Putamen (tissue), 1 donor: ENCODE data around the gene TSHZ1.

Experiments used
- DNase-seq: peaks from one replicate; pipeline ENCODE4 v3.0.0-alpha.2; 2016; ENCODE audit warnings: low spot score

The TSHZ1 gene

DNA sequence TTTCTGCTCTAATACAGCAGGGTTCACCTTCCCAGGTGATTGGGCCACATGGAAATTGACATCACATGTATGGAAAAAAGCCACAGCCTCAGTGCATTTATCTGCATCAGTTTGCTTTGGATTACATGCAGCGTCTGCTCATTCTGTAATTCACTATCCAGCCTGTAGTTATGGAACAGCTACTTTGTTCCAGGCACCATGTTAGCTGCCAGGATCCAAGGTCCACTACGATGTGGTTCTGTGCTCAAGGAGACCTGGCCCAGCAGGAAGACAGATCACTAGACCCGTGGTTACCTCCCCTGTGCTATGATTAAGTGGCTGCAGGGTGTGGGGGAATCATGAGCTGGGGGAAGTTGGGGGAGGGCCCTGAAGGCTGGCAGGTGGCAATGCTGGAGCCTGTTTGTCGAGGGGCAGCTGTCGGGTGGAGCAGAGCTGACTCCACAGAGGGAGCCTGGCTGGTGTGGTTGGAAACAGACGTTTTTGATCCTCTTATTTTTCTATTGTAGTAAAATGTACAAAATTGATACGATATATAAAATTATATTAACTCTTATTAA lies 58.6 kb downstream of the TSHZ1 start:
- DNase-seq: no peak

DNA sequence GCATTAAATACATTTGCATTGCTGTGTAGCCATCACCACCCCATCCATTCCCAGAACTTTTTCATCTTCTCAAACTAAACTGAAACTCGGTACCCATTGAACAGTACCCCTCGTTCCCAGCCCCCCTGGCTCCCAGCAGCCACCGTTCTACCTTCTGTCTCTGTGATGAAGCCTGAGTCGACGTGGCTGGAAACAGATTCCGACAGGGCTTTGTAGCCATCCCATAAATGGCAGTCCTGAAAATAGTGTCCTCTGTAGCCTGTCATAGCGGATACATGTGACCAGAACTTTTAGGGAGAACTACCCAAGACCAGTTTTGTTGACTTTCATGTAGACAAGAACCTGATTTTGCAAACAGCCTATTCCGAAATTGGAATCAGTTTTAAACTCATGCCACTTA lies 59.1 kb downstream of the TSHZ1 start:
- DNase-seq: no peak

DNA sequence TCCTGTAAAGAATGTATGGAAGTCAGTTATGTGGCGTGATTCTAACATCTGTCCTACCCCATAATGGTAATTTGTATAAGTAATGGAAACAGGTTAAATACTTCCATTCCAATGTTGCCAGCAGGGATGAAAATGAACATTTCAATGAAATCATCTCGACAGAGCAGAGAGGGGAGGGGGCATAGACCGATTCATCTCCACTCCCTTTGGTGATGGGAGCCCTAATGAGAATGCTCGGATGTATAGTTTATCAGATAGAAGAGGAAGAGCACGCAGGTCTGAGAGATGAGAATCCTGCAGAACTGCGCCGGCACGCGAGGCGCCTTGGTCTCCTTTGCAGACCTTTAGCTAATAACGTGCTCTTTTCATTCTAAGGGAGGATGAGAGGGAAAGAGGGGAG lies 61.4 kb downstream of the TSHZ1 start:
- no peak for DNase-seq

DNA sequence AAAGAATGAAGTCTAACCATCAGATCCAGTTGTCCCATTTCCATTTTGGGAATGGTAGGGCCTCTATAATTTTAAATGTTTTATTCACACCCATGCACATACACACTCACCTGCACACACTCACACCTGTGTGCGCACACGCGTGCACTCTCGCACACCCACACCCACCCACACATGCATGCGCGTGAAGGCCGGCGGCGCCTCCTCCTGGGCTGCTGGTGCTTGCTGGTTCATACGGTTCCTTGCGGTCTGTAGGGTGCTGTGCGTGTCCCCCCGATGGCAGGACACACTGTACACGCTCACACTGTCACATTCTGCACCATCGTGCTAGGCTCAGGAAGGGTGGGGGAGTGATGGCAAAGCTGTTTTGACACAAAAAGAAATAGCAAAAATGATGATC lies 63.2 kb downstream of the TSHZ1 start:
- no peak for DNase-seq

DNA sequence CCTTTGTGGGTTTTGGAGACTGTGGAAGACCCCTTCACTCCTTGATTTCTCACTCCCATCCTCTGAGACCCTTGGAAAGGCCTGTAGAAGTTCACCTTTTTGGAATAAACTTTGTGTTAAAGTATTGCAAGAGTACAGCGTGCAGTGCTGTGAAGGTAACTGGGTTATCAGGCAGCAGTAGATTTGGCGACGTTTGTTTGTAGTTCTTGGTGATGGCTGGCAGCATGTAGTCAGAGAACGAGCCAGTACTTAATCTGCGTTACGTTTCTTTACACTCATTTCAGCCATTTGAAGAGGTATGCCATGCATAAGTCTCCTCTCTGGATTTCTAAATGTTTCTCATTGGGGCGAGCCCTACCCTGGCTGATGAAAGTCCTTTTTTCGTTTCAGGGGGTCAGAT lies 64.6 kb downstream of the TSHZ1 start:
- no peak for DNase-seq

DNA sequence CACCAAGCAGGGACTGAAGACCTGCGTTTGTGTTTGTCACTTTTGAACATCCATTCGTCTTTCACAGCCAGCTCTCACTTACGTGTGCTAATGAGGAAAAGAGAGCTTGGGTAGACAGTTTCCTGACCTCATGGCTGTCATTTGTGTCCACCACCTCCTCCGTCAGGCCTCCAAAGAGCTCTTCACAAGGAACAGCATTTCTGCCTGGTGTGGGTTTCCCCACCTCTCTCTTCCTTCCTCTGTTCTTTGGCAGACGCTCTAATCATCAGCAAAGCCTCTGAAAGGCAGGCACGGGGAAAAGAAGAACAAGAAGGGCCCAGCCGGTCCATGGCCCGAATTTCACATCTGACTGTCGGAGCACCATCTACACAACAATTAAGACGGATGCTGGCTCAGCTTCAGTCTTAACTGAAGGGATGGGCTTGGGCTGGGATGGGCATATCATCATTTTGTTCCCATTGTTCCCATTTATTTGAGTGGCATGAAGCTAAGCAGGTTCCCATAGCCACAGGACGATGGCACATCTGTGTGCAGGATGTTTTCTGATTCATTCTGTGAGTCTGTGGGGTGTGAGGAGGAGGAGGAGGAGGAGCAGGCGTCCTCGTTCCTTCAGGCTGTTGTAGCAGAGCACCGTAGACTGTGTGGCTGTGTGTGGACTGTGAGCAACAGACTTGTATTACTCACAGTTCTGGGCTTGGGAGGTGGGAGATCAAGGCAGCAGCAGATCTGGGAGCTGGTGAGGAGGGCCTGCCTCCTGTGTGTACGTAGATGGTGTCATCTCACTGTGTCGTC lies 66.4 kb downstream of the TSHZ1 start:
- DNase-seq: no peak

DNA sequence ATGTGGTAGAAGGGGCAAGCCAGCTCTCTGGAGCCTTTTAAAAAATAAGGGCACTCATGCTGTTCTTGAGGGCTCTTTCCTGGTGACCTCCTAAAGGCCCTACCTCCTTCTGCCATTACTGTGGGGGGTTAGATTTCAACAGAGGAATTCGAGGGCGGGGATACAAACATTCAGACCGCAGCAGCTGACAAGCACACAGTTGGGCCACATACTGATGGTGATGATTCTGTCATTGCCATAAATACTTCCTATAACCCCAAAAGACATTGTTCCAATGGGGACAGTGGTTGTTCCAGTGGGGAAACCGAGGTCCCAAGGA lies 67.0 kb downstream of the TSHZ1 start:
- no peak for DNase-seq

DNA sequence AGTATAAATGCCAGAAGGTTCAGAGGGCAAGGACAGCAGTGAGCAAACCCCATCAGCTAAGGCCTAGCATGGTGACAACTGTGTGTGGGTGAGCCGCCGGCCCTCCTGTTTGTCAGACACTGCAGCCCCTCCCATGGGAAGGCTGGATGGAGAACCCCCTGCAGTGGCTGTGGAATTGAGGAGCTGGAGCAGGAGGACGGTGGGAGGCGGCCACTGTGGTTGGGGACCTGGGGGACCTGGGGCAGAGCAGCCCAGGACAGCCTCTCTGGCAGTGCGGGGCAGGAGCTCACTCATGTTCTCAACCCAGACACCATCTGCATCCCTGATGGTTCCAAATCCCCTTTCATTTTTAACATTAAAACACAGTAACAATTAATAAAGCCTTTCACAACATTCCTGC lies 68.8 kb downstream of the TSHZ1 start:
- DNase-seq: no peak

DNA sequence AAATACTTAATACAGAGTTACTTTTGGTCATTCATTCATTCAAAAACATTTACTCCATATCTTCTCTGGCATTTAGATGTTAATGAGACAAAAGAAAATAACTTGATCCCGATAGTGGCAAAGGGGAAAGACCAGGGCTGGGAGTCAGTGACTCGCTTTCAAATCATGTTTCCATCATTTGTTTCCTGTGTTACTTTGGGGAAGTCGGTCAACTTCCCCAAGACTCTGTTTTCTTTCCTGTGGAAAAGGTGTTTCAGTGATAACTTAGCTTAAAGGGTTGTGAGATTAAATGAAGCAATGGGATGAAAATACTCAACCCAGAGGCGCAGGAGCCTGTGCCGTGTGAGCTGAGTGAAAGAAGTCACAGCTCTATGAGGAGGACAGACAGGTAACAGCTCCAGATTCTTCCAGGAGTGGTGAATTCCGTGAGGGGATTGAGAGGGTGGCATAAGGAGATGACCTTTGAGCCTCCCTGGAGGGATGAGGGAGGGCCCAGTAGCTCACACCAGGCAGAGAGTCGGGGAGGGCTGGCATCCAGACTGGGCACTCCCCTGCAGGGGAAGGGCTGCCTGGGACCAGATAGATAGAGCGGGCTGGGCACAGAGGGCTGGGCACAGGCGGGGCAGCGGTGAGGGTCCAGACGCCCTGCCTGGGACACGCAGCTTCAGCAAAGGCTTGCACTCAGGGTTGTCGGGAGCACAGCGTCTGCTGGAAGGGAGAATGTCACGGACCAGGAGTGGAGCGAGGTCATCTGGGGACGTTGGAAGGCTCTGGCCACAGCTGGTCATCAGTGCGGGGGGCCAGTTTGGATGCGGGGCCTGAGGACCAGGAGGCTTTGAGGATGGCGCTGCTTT lies 70.1 kb downstream of the TSHZ1 start:
- no peak for DNase-seq

DNA sequence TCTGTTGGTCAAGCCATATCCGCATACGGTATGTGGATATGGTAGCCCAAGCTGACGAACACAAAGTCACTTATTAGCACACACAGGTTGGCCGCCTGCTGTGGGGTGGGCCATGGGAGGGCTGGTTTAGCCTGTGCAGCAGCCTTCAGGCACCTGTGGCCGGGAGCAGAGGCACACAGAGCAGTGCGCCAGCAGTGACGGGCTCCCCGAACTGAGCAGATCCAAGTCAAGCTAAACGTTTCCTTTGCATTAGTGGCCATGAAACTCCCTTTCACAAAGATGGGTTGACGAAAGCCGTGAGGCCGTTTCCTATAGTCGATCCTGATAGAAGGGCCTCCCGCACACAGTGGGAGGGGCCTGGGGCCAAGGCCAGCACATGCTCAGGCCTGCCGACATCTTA lies 72.1 kb downstream of the TSHZ1 start:
- DNase-seq: no peak

DNA sequence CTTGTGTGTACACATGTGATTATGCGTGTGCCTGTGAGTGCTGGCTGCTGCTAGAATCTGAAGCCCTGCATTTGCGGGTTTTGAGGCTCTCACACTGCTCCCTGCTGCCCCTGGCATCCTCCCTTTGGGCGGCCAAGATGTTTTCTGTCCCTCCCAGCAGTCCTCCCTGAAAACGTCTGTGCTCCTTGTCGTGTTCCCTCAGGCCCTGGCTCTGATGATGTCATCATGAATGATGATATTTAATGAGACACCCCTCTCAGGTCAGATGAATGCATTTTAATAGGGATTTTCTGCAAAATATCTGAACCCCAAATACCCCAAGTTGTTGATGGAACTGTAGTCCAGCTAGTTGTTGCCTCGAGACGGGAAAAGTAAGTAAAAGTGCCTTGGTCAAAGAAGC lies 73.1 kb downstream of the TSHZ1 start:
- no peak for DNase-seq

DNA sequence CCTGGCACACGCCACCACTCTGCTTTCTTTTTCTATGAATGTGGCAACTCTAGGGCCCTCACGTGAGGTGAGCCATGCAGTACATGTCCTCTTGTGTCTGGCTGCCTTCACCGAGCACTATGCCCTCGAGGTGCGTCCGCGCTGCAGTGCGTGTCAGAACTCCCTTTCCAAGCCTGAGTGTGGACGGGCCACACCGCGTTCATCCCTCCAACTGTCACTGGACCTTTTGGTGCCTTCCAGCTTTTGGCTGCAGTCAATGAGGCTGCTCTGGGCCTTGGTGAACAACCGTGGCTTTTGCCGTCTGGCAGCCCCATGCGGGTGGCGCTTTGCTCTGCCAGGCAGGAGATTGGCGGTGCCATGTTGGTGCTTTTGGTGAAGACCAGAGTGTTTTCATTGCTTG lies 74.0 kb downstream of the TSHZ1 start:
- no peak for DNase-seq

DNA sequence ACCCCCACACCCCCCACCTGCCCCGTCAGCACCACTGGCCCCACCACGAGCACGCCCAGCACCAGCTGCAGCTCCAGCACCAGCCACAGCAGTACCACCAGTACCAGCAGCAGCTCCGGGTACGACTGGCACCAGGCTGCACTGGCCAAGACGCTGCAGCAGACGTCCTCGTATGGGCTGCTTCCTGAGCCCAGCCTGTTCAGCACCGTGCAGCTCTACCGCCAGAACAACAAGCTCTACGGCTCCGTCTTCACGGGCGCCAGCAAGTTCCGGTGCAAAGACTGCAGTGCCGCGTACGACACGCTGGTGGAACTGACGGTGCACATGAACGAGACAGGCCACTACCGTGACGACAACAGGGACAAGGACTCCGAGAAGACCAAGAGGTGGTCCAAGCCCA lies 75.3 kb downstream of the TSHZ1 start:
- DNase-seq: no peak

DNA sequence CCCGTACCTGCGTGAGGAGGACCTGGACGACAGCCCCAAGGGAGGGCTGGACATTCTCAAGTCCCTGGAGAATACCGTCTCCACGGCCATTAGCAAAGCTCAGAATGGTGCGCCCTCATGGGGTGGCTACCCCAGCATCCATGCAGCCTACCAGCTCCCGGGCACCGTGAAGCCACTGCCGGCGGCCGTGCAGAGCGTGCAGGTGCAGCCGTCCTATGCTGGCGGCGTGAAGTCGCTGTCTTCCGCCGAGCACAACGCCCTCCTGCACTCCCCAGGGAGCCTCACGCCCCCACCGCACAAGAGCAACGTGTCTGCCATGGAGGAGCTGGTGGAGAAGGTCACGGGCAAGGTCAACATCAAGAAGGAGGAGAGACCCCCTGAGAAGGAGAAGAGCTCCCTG lies 76.4 kb downstream of the TSHZ1 start:
- DNase-seq: no peak

DNA sequence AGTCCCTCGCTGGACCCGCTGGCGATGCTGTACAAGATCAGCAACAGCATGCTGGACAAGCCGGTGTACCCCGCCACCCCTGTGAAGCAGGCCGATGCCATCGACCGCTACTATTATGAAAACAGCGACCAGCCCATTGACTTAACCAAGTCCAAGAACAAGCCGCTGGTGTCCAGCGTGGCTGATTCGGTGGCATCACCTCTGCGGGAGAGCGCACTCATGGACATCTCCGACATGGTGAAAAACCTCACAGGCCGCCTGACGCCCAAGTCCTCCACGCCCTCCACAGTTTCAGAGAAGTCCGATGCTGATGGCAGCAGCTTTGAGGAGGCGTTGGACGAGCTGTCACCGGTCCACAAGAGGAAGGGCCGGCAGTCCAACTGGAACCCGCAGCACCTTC lies 77.1 kb downstream of the TSHZ1 start:
- DNase-seq: no peak

DNA sequence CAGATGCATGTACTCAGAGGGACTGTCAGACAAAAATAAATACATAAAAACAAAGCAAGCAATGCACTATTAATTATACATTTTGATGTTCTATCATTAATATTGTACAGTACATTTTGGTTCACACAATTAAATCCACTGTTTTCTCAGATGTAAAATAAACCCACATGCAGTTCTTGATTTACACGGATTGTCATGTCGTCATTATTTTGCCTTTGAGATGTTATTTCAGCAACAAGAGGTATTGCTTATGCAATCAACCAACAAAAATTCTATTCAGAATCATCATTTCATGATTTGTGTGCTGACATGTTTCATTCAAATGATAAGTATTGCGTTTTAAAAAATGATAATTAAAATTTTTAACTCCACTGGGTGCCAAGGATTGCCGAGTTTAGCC lies 79.2 kb downstream of the TSHZ1 start:
- no peak for DNase-seq

DNA sequence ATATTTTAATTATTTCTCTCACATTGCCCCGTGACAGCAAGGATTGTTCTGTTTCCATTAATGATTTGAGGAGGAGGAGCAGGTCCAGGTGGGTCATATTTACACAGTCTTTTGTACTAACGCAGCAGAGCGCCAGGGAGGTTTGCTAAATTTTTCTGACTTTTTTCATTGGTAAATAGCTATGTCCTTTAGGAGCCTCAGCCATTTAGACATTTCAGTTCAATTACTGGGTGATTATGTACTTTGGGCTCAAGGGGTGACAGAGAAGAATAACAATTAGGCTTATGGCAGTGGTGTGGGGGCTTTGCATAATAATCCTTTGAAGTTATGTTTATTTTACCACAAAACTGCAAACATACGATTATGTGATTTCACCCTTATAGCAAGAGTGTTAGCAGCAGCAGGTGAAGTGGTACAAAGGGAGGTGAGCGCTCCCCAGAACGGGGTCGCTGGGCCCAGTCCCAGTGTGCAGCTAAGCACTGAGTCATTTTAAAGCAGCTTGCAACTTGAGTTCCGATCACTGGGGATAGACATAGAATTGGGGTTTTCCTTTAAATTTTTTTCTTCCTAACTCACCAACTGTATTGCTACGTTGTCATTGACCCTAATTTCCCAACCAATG lies 80.3 kb downstream of the TSHZ1 start:
- DNase-seq: no peak

DNA sequence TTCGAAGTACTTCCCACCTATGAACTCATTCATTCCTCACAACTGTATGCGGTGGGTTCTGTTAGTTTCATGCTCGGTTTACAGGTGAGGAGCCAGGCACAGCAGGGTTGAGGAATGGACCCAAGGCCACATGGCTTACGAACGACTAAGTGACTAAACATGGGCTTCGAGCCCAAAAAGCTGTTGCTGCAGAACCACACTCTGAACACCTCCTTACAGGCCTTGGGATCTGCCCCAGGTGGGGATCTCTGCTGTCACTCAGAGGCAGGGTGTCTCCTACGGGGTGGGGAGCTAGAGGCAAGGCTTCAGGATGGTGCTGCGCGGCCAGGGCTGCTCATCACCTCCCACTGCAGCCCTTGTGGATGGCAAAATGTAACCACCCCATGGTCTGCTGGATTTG lies 80.9 kb downstream of the TSHZ1 start:
- no peak for DNase-seq

DNA sequence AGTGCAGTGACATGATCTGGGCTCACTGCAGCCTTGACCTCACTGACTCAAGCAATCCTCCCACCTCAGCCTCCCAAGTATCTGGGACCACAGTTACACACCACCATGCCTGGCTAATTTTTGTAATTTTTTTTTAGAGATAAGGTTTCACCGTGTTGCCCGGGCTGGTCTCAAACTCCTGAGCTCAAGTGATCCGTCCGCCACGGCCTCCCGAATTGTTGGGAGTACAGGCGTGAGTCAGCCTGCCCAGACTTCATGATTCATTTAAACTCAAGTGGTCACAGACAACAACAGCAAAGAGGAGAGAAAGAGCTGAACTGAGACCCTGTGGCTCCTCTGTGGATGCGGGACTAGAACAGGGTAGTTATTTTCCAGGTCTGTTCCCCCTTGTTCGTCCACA lies 83.0 kb downstream of the TSHZ1 start:
- no peak for DNase-seq

DNA sequence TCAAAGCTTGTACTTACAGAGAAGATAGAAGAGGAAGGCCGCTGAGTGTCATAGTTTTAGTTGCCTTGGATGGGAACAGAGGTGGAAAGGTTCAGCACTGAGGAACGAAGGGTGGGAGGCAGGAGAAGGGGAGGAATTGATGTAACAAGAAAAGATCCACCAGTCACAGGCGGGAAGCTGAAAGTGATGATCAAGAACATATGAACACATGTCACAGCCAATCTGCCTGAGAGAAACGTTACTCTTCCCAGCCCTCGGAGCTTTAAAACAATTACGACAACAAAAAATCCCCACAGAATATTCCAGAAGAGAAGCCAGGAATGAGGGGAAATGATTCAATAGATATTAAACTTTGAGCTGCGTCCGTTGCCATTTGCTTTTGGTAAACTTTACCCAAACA lies 87.1 kb downstream of the TSHZ1 start:
- peak; percentile 58 for DNase-seq

DNA sequence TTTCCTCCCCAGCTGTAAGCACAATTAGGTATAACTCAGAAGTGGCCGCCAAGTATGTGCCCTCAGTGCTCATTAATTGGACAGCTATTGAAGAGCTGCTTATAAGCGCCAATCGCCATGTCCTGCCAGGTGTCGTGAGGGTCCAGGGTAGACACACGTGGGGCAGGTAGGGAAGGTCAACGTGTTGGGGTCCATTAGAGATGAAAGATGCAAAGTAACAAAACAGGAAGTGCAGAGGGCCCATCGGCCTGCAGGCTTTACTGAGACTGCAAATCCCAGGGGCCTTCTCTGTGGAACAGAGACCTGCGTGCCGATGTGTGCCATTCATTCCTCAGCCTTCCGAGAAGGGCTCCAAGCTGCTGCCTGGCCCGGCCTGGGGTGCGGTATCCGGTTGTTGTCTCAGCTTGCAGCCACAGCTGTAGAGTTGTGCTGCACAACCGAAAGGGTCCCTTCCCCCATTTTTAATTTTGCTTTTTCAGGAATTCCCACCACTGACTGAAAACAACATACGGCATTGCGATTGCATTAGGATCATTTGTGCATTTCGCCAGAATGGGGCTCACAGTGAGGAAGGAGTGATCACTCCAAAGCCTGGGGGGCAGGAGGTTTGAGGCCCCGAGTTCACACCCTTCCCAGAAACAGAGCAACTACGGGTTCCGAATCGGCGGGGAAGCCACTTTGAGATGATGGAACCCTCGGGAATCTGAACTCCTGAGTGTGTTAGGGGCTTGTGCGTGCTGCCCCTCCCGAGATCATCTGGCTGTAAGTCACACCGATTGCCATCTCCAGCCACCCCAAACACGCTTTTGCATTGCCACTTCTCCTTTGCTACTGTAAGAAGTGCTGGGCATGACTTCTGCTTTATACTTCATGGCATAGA lies 94.3 kb downstream of the TSHZ1 start:
- DNase-seq: no peak

DNA sequence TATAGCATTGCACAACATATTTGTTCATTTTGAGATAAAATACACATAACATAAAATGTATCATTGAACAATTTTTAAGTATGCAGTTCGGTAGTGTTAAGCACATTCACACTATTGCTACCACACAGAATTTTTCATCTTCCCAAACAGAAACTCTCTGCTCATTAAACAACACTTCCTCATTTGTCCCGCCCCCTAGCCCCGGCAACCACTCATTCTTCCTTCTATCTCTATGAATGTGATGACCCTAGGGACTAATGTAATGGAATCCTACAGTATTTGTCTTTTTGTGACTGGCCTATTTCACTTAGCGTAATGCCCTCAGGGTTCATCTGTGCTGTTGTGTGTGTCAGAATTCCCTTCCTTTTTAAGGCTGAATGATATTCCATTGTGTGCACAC lies 95.4 kb downstream of the TSHZ1 start:
- DNase-seq: no peak
